Endothelial cell of umbilical vein (primary cell): ENCODE data around the gene RAMACL. TPM values are rescaled to one million over a fixed set of nuclear protein-coding genes. Genes with fewer than 3 reads are reported as not detected.

Source experiments
- BruUV-seq: library from RNA; stranded (reverse); fragments of 400-500 nt; replicated peaks from 2 replicates; lab custom pipeline; 2021; lab: Mats Ljungman, UMichigan
- CTCF ChIA-PET: fragments of 300-600, 350-600 bp; sonication (Branson Sonifier 250); formaldehyde crosslinking; loops from one replicate; lab custom pipeline; 2021; ENCODE audit warnings: antibody characterized with exemption, inconsistent platforms; lab: Charles Lee
- POLR2A ChIA-PET: fragments of 300-600, 350-600 bp; sonication (Branson Sonifier 250); formaldehyde crosslinking; loops from one replicate; lab custom pipeline; 2021; ENCODE audit warnings: antibody characterized with exemption, inconsistent platforms; lab: Charles Lee
- DNase-seq: peaks from one replicate; pipeline ENCODE4 v3.0.0-alpha.2; 2011; ENCODE audit warnings: low read depth, low spot score
- FAIRE-seq: peaks from 2 replicates; lab custom pipeline; 2011; peaks lifted over from hg19 to GRCh38; lab: Jason Lieb, UNC
- H2AFZ ChIP-seq: 2 replicates; pipeline ENCODE4 v1.6.0; 2012; ENCODE audit warnings: low read depth, low read length, control low read depth, inconsistent platforms
- H3K27ac ChIP-seq: 2 replicates; pipeline ENCODE4 v1.5.1; 2011; ENCODE audit warnings: low read depth, mild to moderate bottlenecking, control low read depth, low read length, moderate library complexity; ENCODE audit not compliant: insufficient read depth
- H3K27me3 ChIP-seq, 2 experiments: 2 replicates each; pipeline versions ENCODE4 v1.6.0 to v1.6.1; 2011; ENCODE audit warnings: low read length in 2 of 2, mixed read lengths in 1 of 2; ENCODE audit not compliant: control insufficient read depth in 2 of 2, insufficient read depth in 2 of 2
- H3K36me3 ChIP-seq, 2 experiments: 2 replicates in 1 of 2; 3 replicates in 1 of 2; pipeline ENCODE4 v1.5.1; 2011; ENCODE audit warnings: low read length in 2 of 2, mild to moderate bottlenecking in 1 of 2, moderate library complexity in 1 of 2; ENCODE audit not compliant: control insufficient read depth in 2 of 2, insufficient read depth in 2 of 2; ENCODE audit errors: extremely low read depth in 1 of 2
- H3K4me1 ChIP-seq: 3 replicates; pipeline ENCODE4 v1.5.1; 2011; ENCODE audit warnings: mild to moderate bottlenecking, low read length; ENCODE audit not compliant: control insufficient read depth, insufficient read depth; ENCODE audit errors: extremely low read depth
- H3K4me2 ChIP-seq: 2 replicates; pipeline ENCODE4 v1.6.1; 2011; ENCODE audit warnings: low read length, control low read depth, mixed read lengths; ENCODE audit not compliant: insufficient read depth
- H3K4me3 ChIP-seq, 3 experiments: fragments of 200-600 bp in 1 of 3; sonication (generic), shearing (Covaris generic) in 1 of 3; replicated peaks in 1 of 3; 2 replicates each; pipeline ENCODE4 v1.5.1; 2011 to 2016; ENCODE audit warnings: control low read depth in 3 of 3, low read length in 3 of 3, mild to moderate bottlenecking in 2 of 3, inconsistent platforms in 1 of 3, low read depth in 1 of 3, moderate library complexity in 1 of 3; ENCODE audit not compliant: insufficient read depth in 1 of 3
- H3K79me2 ChIP-seq: 2 replicates; pipeline ENCODE4 v1.6.0; 2012; ENCODE audit warnings: low read length, inconsistent platforms; ENCODE audit not compliant: control insufficient read depth, insufficient read depth
- H3K9ac ChIP-seq: replicated peaks from 2 replicates; pipeline ENCODE3; 2011; ENCODE audit warnings: low read length, control low read depth; ENCODE audit not compliant: insufficient read depth; ENCODE audit errors: extremely low read depth
- H3K9me1 ChIP-seq: replicated peaks from 3 replicates; pipeline ENCODE4 v1.6.0; 2011; ENCODE audit warnings: mild to moderate bottlenecking, low read length; ENCODE audit not compliant: control insufficient read depth, insufficient read depth; ENCODE audit errors: extremely low read depth
- H3K9me3 ChIP-seq: replicated peaks from 2 replicates; pipeline ENCODE4 v1.5.1; 2012; ENCODE audit warnings: low read length, inconsistent platforms; ENCODE audit not compliant: control insufficient read depth, insufficient read depth
- H4K20me1 ChIP-seq: replicated peaks from 2 replicates; pipeline ENCODE3; 2011; ENCODE audit warnings: mild to moderate bottlenecking, low read length; ENCODE audit not compliant: control insufficient read depth, insufficient read depth; ENCODE audit errors: extremely low read depth
- EZH2 ChIP-seq: IDR thresholded peaks from 2 replicates; pipeline ENCODE4 v1.6.1; 2012; ENCODE audit warnings: borderline replicate concordance, low read depth, mild to moderate bottlenecking, moderate library complexity, low read length, inconsistent platforms; ENCODE audit not compliant: severe bottlenecking
- FOS ChIP-seq: IDR thresholded peaks from 2 replicates; pipeline ENCODE4 v1.6.1; 2011; ENCODE audit warnings: mild to moderate bottlenecking, low read length, moderate library complexity, borderline replicate concordance; ENCODE audit not compliant: insufficient read depth
- GATA2 ChIP-seq: IDR thresholded peaks from 2 replicates; pipeline ENCODE4 v1.7.0; 2011; ENCODE audit warnings: low read depth, mild to moderate bottlenecking, moderate library complexity, mixed read lengths, low read length; ENCODE audit not compliant: insufficient read length, insufficient read depth
- JUN ChIP-seq: IDR thresholded peaks from 2 replicates; pipeline ENCODE4 v1.6.1; 2011; ENCODE audit warnings: borderline replicate concordance, low read depth; ENCODE audit not compliant: insufficient read length, insufficient read depth
- MYC ChIP-seq: IDR thresholded peaks from one replicate; pipeline ENCODE4 v1.6.1; 2011; ENCODE audit warnings: mild to moderate bottlenecking, low read depth, low read length
- POLR2A ChIP-seq: IDR thresholded peaks from 2 replicates; pipeline ENCODE4 v1.6.1; 2012; ENCODE audit warnings: low read depth, mild to moderate bottlenecking, control low read depth, low read length
- POLR2AphosphoS5 ChIP-seq: IDR thresholded peaks from 2 replicates; pipeline ENCODE4 v1.6.1; 2012; ENCODE audit warnings: low read depth, mild to moderate bottlenecking, control low read depth, low read length, moderate library complexity; ENCODE audit not compliant: insufficient read depth
- dilution Hi-C: fragments of 300-500 bp; cut with MboI; formaldehyde crosslinking; loops from one replicate; pipeline ENCODE4 v1.15.0; 2019; ENCODE audit warnings: low sequenced_read_pairs; ENCODE audit not compliant: extremely low pct_ligation_motif_present
- intact Hi-C: fragments of 100-400 bp; cut with micrococcal nuclease; formaldehyde crosslinking; loops from one replicate; pipeline ENCODE4 v1.10.0; 2022
- polyA plus RNA-seq, 4 experiments: library from polyadenylated mRNA; depleted of rRNA in 3 of 4; stranded (reverse) in 3 of 4; unstranded in 1 of 4; fragments of >200 nt; gene quantifications; 2 replicates each; pipeline versions ENCODE4 v1.2.1 to v1.2.3, GENCODE V29; 2011 to 2012; ENCODE audit warnings: missing spikeins in 1 of 4
- total RNA-seq: library from RNA; stranded (reverse); gene quantifications from 2 replicates; pipeline ENCODE4 v1.2.3, GENCODE V29; 2021
- TF ChIP-seq, protein P1 (sequence below): IDR thresholded peaks from 2 replicates; pipeline ENCODE4 v1.6.1; 2011; ENCODE audit not compliant: insufficient read depth, insufficient read length
- TF ChIP-seq, protein P2 (sequence below), 2 donors: IDR thresholded peaks; 1 replicate in 1 of 2; 2 replicates in 1 of 2; pipeline ENCODE4 v1.5.1; 2011; ENCODE audit warnings: low read length in 2 of 2, mild to moderate bottlenecking in 2 of 2, moderate library complexity in 2 of 2, control low read depth in 1 of 2, inconsistent platforms in 1 of 2, low read depth in 1 of 2; ENCODE audit not compliant: insufficient read depth in 1 of 2; ENCODE audit errors: extremely low read depth in 1 of 2

The RAMACL gene
- total and polyA plus RNA-seq, 2 donors (not counting 3 experiments of a cell fraction or from before 2014, with no cell fraction given), result 0.17 to 5.3 TPM

DNA sequence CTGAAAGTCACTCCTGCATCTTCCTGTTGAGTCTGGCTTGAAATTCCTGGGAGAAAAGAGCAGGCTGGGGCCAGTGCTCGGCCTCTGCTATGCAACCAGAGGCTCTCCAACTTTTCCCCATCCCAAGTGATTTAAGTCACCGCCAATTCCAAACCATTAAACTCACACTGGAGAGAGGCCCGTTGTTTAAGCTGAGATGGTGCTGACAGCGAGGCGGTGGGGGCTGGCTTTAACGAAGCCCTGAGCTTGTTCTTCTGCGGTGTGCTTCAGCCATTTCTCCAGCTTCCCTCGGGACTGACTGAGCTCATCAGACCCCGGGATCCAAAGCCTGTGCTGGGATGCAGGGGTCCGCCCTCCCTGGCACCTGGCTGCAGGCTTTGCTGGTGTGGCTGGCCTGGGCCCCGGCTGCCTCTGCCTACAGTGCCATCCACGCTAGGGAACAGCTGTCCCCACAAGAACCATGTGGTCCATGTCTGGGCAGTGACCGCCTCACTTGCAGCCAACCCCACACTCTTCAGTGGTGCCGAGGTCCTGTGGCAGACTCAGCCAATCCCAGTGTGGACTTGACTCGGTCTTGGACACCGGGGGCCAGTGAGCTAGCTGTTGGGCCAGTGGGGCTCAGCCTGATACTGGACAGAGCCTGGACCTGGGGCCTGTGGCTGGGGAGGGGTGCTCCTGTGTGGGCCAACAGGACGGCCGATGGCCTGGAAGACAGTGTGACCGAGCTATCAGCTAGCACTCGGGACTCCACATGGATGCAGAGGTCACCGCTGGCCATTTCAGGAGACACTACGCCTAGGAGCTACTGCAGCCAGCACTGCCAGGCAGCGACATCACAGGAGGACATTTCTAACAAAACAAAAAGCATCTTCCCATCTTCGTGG, 21.2 kb downstream of the RAMACL start:
- Histone ChIP-seq H4K20me1 (no peaks in the 10 kb centered on the region), H3K9ac (no peak overlapping the region), H3K36me3 (peaks cover 2 to 9% of the 10 kb centered on the region in 2 experiments), H3K4me3 (no peak overlapping the region), H3K4me1 (peaks cover 22% of the 10 kb centered on the region), H3K9me3 (no peaks in the 10 kb centered on the region), H3K27me3 (no peaks in the 10 kb centered on the region), H2AFZ (no peak overlapping the region), H3K9me1 (no peaks in the 10 kb centered on the region), H3K79me2 (peaks cover 3% of the 10 kb centered on the region), H3K27ac (no peak overlapping the region), H3K4me2 (no peak overlapping the region)
- no peak for FAIRE-seq
- TF ChIP-seq POLR2AphosphoS5 (no peak), EZH2 (no peak), JUN (no peak), GATA2 (no peak), FOS (no peak), POLR2A (no peak), MYC (no peak)
- TF ChIP-seq, protein P1, sequence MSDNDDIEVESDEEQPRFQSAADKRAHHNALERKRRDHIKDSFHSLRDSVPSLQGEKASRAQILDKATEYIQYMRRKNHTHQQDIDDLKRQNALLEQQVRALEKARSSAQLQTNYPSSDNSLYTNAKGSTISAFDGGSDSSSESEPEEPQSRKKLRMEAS, result no peak
- TF ChIP-seq, protein P2, sequence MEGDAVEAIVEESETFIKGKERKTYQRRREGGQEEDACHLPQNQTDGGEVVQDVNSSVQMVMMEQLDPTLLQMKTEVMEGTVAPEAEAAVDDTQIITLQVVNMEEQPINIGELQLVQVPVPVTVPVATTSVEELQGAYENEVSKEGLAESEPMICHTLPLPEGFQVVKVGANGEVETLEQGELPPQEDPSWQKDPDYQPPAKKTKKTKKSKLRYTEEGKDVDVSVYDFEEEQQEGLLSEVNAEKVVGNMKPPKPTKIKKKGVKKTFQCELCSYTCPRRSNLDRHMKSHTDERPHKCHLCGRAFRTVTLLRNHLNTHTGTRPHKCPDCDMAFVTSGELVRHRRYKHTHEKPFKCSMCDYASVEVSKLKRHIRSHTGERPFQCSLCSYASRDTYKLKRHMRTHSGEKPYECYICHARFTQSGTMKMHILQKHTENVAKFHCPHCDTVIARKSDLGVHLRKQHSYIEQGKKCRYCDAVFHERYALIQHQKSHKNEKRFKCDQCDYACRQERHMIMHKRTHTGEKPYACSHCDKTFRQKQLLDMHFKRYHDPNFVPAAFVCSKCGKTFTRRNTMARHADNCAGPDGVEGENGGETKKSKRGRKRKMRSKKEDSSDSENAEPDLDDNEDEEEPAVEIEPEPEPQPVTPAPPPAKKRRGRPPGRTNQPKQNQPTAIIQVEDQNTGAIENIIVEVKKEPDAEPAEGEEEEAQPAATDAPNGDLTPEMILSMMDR (IDR thresholded peaks at IDR 0.05; ENCODE audit: extremely low read depth in 1 of 2, insufficient read depth in 1 of 2, low read depth in 1 of 2, low read length in 2 of 2), result no peak
- no TSS peak for BruUV-seq
- no peak for DNase-seq
- CTCF ChIA-PET, result no interaction called here
- dilution Hi-C loops, result no loop called here
- POLR2A ChIA-PET, result no interaction called here
- intact Hi-C loops, result no loop called here
